Measurements from ENCODE around the gene GPRIN1.

GRCh38 chr5:176579323-176579722 lies 30.6 kb downstream of the GPRIN1 start:
- TF ChIP-seq EP300 (IDR thresholded peaks at IDR 0.05): no peak
- TF ChIP-seq CTCF (IDR thresholded peaks at IDR 0.05): no peak
